H54 (cell line): ENCODE measurements around the gene ZBTB20.

Source experiments
- DNase-seq: peaks from one replicate; pipeline ENCODE4 v3.0.0; 2011; ENCODE audit warnings: low spot score, mixed read lengths; ENCODE audit not compliant: insufficient read length
- FAIRE-seq: peaks from 3 replicates; lab custom pipeline; 2011; peaks lifted over from hg19 to GRCh38; lab: Jason Lieb, UNC
- POLR2A ChIP-seq: IDR thresholded peaks from 2 replicates; pipeline ENCODE4 v1.6.1; 2011; ENCODE audit warnings: low read depth, mild to moderate bottlenecking, low read length

The ZBTB20 gene

DNA sequence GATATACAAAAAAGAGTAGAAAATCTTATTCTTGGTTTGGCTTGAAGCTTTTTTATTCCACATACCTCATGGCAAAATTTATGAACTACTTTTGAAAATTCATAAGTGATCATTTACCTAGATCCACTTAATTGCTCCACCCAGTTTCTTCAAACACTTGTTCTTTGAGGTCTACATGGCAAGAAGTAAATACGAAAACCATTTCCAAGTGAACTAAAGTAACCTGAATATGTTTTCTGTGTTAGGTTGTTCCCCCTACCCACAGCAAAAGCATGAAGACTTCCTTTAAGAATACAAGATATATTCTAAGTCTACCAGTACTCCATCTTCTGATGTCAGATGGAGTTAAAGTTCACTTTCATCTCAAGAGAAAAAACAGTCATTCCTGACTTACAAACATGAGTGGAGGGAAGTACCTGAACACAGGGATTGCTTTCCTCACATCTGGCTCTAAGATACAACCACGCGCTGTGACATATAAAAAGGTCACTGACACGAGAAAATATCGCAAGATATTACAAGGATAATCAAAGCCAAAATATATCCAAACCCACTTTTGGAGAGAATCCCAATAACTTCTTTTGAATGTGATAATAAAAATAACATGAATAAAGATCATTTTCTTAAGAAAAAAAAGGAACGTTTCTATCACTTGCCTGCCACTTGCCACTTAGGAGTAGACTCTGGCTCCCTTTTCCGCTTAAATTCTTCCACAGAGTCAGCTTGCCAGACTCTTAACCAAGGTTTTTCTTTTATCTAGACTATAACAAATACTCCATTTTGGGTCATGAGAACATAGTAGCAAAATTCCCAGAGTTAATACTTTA, 428.8 kb downstream of the ZBTB20 start:
- no peak for TF ChIP-seq POLR2A
- FAIRE-seq (no peak), DNase-seq (no peak)

DNA sequence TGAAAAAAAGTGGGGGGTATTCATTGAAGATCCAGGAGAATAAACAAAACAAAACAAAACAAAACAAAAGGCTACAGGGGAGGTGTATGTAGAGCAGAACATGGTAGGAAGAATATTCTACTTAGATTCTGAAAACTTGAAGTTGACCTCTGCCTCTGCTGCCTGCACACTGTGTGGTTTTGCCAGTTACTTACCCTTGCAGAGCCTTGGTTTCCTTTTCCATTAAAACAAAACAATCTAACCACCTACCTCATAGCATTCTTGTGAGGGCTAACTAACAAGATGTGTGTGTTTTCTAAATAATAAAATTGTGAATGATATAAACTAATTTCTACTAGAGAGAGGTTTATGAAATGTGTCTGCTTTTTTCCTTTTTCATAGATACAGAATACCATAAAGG, 430.2 kb downstream of the ZBTB20 start:
- no peak for TF ChIP-seq POLR2A
- FAIRE-seq (no peak), DNase-seq (no peak)

DNA sequence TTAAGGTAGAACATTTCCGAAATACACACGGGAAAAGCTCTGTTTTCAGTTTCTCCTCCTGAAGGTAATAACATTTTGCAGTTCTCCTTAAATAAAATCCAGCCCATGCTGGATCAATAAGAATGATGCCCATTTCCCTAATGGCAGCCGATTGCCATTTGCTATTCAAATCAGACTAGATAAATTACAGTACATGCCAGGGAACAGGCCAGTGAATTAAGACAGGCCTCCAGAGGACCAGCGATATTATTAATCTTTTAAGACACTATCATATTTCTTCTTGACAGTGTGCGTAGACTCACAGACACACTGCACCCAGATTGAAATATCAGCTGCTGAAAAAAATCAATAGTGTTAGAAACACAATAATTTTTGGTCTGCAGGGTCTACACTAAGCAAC, 431.0 kb downstream of the ZBTB20 start:
- DNase-seq, result no peak
- no peak for TF ChIP-seq POLR2A
- no peak for FAIRE-seq

DNA sequence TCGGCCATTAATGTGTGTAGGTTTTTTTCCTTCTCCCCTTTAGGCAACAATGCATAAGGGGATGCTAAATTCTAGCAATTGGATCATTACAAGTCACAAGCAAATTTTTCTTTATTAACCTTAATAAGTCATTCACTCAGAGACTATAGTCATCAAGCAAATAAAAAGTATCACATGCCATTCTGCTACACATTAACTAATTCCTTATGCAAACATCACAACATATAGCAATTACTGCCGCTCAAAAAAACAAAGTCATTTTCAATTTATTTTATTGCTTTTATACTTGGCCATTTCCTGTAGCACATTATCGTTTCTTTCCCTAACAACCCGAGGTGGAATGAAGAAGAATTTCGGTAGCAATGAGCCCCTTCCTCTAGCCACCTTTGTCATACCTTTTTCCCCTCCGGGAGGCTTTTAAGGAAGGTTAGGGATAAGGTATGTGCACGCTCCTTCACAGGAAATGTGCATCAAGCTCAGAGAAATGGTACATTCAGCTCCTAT, 432.1 kb downstream of the ZBTB20 start:
- TF ChIP-seq POLR2A, result no peak
- FAIRE-seq (no peak), DNase-seq (no peak)

DNA sequence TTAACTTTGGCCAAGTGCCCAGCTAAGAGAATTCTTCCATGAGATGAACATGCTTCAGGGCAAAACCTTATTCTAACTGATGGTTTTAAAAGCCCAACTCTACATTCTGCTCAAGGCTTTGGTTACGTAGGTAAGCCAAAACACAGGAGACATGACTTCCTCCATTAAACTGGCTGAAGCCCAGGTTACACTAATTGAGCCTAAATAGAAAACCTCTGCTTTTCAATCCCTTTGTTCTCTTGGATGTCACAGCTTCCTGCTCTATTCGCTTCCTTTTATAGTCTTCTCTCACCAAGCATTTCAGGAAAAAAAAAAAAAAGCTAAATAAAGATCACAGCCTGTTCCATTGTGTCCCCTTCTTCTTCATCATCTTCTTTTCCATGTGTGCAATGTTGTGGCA, 432.9 kb downstream of the ZBTB20 start:
- no peak for DNase-seq
- no peak for TF ChIP-seq POLR2A
- no peak for FAIRE-seq

DNA sequence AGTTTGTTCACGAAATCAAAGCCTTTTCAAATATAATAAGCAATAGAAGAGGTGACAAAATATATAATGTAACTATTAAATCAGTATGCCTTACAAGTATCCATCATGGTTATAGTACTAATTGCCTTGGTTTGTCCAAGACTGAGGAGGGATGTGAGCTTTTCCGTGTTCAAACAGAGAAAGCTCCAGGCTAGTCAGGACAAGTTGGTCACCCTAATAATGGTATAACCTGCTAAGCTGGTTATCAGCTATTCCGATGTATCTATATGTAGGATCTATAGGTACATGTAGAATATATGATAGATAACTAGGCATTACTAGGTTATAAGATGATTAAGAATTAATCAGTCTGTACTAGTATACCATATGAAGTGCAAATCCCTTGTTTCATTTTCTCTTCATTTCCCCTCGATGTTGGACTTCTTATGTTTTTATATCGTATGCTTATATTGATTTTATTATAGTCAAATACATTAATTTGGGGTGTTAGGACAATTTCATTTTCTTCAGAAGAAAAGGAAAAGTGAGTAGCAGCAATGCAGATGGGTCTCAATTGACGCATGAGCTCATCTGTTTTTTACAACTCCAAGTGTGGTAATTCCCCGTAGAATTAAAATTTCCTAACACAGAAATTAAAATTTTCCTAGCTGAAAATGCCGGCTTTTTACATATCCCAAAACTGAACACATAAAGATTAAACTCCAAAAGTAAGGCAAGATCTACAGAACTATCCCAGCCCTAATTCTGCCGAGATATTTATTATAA, 434.2 kb downstream of the ZBTB20 start:
- TF ChIP-seq POLR2A, result no peak
- FAIRE-seq (no peak), DNase-seq (no peak)

DNA sequence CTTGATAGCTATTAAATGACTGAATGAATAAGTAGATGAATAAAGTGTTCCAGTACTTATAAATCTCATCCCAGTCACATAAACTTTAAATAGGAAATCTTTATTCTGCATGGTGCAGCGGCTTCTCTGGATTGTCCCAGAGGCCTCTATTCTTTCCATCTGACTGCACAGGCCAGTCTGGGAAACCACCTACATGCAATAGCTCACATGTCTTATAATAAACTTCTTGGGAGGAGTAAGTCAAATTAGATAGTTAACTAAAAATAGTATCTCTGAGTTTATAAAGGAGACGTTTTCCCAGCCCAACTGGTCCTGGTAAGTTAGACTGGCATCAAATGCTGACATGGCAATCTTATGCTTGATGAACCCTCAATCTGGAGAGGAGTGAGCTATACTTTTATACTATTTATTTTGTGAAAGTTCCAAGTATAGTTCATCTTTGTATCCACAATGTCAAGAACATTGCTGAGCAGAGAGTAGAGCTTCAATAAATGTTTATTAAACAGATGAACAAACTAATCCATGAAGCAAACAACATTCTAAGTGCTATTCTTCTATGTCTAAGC, 435.7 kb downstream of the ZBTB20 start:
- no peak for TF ChIP-seq POLR2A
- no peak for FAIRE-seq
- no peak for DNase-seq

DNA sequence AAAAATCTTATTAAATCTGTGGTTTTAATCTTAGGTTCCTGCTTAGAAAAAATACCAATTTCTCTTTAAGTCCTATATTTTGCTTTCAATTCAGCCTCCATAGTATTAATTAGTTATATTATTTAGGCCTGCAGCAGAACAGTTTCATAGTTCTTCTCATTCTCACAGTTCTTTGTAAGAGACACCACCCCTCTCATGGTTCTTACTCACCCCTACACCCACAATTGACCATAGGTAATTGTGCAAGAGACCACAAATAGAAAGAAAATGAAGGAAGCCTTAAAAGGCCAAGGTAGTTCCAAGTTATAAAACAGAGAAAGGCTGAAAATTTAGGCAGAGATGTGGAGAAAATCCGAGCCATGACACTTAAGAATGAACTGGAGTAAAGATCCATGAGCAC, 438.0 kb downstream of the ZBTB20 start:
- FAIRE-seq, result no peak
- DNase-seq, result no peak
- no peak for TF ChIP-seq POLR2A

DNA sequence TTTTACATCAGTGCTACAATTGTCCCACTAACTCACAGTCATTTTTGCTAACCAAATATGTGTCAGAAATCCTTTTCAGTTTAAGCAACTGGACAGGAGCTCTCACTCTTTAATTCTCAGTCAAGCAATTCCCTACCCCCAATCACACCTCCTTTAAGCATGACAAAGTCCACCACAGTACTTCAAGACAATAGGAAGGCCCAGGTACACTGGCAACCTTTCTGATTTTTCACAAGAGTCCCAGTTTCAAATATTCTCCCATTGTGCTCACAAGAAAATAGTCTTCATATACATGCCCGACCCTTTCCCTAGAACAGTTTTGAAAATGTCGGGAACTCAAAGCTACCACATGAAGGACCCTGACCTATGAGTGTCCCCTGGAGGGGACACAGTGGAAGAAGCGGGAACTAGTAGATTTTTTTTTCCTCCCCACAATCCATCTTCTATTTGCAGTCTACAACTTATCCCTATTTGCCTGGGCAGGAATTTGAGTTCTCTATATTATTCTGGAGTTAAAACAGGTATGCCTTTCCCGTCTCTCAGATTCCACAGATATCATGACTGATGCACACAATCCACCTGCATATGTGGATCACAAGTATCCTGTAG, 439.7 kb downstream of the ZBTB20 start:
- no peak for TF ChIP-seq POLR2A
- no peak for DNase-seq
- FAIRE-seq, result peak; percentile 11

DNA sequence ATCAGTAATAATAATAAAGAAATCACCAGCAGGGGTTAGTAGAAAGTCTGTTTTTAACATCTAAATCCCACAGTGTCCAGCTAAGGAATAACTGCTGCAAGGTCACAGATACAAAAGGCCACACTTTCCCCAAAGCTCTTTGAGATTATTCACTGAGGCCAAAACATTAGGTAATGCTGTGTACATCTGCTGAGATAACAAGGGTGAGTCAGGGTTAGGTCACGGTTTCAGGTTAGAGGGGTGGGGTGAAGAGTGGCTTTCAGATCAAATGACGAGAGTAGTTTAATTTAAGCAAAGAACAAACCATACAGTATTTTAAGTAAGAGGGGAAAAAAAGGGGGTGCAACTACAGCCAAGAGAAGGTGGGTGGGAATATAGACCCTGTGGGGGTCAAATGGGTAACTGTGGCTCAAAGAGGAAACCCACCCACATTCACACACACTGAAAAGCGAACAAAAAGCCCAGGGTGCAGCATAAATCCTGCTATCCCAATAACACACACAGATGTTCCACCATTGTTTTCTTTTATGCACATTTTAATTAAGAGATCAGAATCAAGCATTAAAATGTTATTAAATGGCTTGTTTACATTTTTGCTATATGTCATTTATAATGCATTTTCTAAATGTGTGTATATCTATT, 440.4 kb downstream of the ZBTB20 start:
- peak; percentile 99 for FAIRE-seq
- TF ChIP-seq POLR2A, result no peak
- peak; percentile 16 for DNase-seq

DNA sequence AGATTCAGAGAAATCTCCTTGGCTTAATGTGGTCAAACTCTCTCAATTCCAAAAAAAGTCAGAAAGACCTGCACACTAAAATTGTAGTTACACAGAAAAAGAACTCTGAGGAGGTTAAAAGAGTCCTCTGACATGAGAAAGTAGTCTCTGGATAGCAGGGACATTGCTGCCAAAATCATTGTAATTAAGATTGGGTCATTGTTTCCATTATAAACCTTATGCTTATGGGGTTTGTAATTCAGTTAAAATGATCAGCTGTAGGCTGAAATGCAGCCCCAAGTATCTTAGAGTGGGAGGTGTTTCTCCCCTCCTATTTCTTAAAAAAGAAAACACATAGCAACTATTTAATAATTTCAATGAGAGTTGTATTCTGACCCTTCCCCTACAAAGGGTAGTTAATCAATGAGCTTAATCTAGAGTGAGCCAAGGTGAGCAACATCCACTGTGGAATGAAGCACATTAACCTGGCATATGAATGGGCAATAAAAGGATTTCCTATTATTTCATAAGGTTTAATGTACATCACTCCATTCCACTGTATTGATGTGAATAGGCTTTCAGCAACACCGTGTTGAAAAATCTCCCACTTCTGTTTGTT, 446.4 kb downstream of the ZBTB20 start:
- TF ChIP-seq POLR2A, result no peak
- DNase-seq, result no peak
- FAIRE-seq, result no peak

DNA sequence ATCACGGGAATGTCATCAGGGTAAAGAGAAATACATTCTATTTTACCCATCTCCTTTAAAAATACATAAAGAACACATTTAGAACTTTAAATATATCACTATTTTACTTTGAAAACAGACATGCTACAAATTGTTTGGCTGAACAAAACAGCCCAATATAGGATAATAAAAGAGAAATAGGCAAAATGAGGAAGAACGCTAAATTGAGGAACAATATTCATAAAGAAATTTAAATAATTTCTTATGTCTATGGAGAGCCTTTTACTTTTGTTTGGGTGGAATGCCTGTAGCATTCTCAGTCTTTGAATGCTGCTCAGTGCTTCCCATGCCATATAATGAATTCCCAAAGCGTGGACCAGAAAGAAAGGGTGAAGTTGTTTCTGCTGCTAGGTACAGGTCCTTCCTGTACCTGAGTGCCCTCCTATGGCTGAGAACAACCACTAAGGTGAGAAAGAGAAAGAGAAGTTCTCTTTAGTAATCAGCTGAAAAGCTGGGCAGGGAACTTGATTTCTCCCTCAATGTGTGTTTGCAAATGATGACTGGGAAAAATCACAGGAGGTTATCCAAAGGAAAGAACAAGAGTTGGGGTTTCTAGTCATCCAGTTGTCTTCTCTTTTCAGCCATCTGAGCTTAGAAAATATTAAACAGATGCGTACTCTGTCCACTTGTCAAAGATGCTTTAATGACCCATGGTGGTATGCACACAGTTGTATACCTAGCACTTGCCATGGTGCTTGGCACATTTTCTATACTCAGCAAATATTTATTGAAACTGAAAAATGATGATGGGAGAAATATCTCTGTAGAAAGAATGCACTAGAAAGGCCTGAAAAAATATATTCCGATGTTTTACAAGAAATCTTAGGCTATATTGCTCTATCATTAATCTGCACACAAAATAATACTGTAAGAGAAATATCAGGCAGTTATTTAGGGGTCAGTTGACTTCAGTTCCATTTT, 448.7 kb downstream of the ZBTB20 start:
- DNase-seq (no peak), FAIRE-seq (no peak)
- TF ChIP-seq POLR2A, result no peak
